MM.1S (cell line): Measurements from ENCODE around the gene AFAP1.

Experiments used
- DNase-seq: peaks from one replicate; pipeline ENCODE4 v3.0.0-alpha.2; 2015
- H2AFZ ChIP-seq: fragments of 300-600 bp; sonication (generic); 2 replicates; pipeline ENCODE4 v1.6.0; 2016; ENCODE audit warnings: antibody characterized with exemption, low read length
- H3F3A ChIP-seq: fragments of 300-600 bp; sonication (generic); 2 replicates; pipeline ENCODE4 v1.6.1; 2016; ENCODE audit warnings: mild to moderate bottlenecking, antibody characterized with exemption, low read length, moderate library complexity, mixed read lengths; ENCODE audit not compliant: insufficient read depth
- H3K27ac ChIP-seq: fragments of 300-600 bp; sonication (generic); 2 replicates; pipeline ENCODE4 v1.5.1; 2016; ENCODE audit warnings: mild to moderate bottlenecking, low read length
- H3K27me3 ChIP-seq: fragments of 300-600 bp; sonication (generic); replicated peaks from 2 replicates; pipeline ENCODE4 v1.6.0; 2016; ENCODE audit warnings: low read length; ENCODE audit not compliant: insufficient read depth
- H3K36me3 ChIP-seq: fragments of 300-600 bp; sonication (generic); replicated peaks from 2 replicates; pipeline ENCODE4 v1.6.1; 2016; ENCODE audit warnings: mild to moderate bottlenecking, low read length, mixed read lengths; ENCODE audit not compliant: insufficient read depth
- H3K4me1 ChIP-seq: fragments of 300-600 bp; sonication (generic); 2 replicates; pipeline ENCODE4 v1.6.1; 2016; ENCODE audit warnings: low read length, mixed read lengths
- H3K4me2 ChIP-seq: fragments of 300-600 bp; sonication (generic); 2 replicates; pipeline ENCODE4 v1.6.0; 2016; ENCODE audit warnings: low read depth, low read length
- H3K4me3 ChIP-seq: fragments of 300-600 bp; sonication (generic); 2 replicates; pipeline ENCODE4 v1.5.1; 2016; ENCODE audit warnings: low read length, mixed read lengths
- H3K79me2 ChIP-seq: fragments of 300-600 bp; sonication (generic); 2 replicates; pipeline ENCODE4 v1.6.1; 2016; ENCODE audit warnings: mixed run types, low read length, mixed read lengths
- H3K9ac ChIP-seq: fragments of 300-600 bp; sonication (generic); 2 replicates; pipeline ENCODE4 v1.6.1; 2016; ENCODE audit warnings: low read length, mixed read lengths
- H3K9me2 ChIP-seq: fragments of 300-600 bp; sonication (generic); replicated peaks from 2 replicates; pipeline ENCODE4 v1.6.1; 2016; ENCODE audit warnings: mild to moderate bottlenecking, low read length, mixed read lengths; ENCODE audit not compliant: insufficient read depth
- H3K9me3 ChIP-seq: fragments of 300-600 bp; sonication (generic); replicated peaks from 2 replicates; pipeline ENCODE4 v1.6.1; 2016; ENCODE audit warnings: mild to moderate bottlenecking, low read length, mixed read lengths; ENCODE audit not compliant: insufficient read depth
- H4K20me1 ChIP-seq: fragments of 300-600 bp; sonication (generic); 2 replicates; pipeline ENCODE4 v1.6.1; 2016; ENCODE audit warnings: mild to moderate bottlenecking, low read length, moderate library complexity, mixed read lengths; ENCODE audit not compliant: insufficient read depth
- CTCF ChIP-seq: fragments of 300-600 bp; sonication (generic); IDR thresholded peaks from 2 replicates; pipeline ENCODE4 v1.5.1; 2016; ENCODE audit warnings: antibody characterized with exemption, low read length, mixed read lengths
- EZH2 ChIP-seq: fragments of 300-600 bp; sonication (generic); optimal IDR thresholded peaks from 2 replicates; pipeline ENCODE3; 2017; ENCODE audit warnings: low read depth, mild to moderate bottlenecking, antibody characterized with exemption, low read length, mixed read lengths
- EZH2phosphoT487 ChIP-seq: fragments of 300-600 bp; sonication (generic); IDR thresholded peaks from 2 replicates; pipeline ENCODE4 v1.6.1; 2018; ENCODE audit warnings: antibody characterized with exemption, low read length

The AFAP1 gene

GRCh38 chr4:7850489-7850888 is 89.2 kb downstream of the AFAP1 start:
- no peak for TF ChIP-seq EZH2phosphoT487
- no peak for TF ChIP-seq EZH2
- TF ChIP-seq CTCF = peak; percentile 31

GRCh38 chr4:7847206-7847605 is 92.5 kb downstream of the AFAP1 start:
- Histone ChIP-seq H2AFZ (no peak overlapping the region), H3K27ac (no peak overlapping the region), H3K9ac (no peak overlapping the region), H3K36me3 (no peaks in the 10 kb centered on the region), H3K4me2 (no peak overlapping the region), H3K4me3 (no peak overlapping the region), H3K4me1 (no peaks in the 10 kb centered on the region), H4K20me1 (no peaks in the 10 kb centered on the region), H3K9me2 (no peaks in the 10 kb centered on the region), H3K27me3 (peaks cover 89% of the 10 kb centered on the region), H3F3A (no peaks in the 10 kb centered on the region), H3K9me3 (no peaks in the 10 kb centered on the region), H3K79me2 (no peaks in the 10 kb centered on the region)
- TF ChIP-seq CTCF = no peak
- TF ChIP-seq EZH2 = no peak
- no peak for TF ChIP-seq EZH2phosphoT487
- DNase-seq = no peak

More at GRCh38 chr4:7850489-7850888, 89.2 kb downstream of the AFAP1 start:
- H3K9me3 ChIP-seq = no peaks in the 10 kb centered on the region
- no peaks in the 10 kb centered on the region for H3K36me3 ChIP-seq
- peak overlapping the region; percentile 17; the same call in 1 of the 2 replicates for H2AFZ ChIP-seq
- H3K9me2 ChIP-seq = no peaks in the 10 kb centered on the region
- H3K4me3 ChIP-seq = peak overlapping the region; percentile 7; the same call in 1 of the 2 replicates
- no peaks in the 10 kb centered on the region for H3F3A ChIP-seq
- H4K20me1 ChIP-seq = no peaks in the 10 kb centered on the region
- DNase-seq = no peak
- no peak overlapping the region for H3K27ac ChIP-seq
- H3K79me2 ChIP-seq = no peaks in the 10 kb centered on the region
- peak overlapping the region; percentile 58; the same call in 1 of the 2 replicates for H3K4me2 ChIP-seq
- no peak overlapping the region for H3K9ac ChIP-seq
- H3K4me1 ChIP-seq = no peaks in the 10 kb centered on the region
- H3K27me3 ChIP-seq = peaks cover 90% of the 10 kb centered on the region

- H3K9me3 ChIP-seq = no peaks in the 10 kb centered on the region
- H3F3A ChIP-seq = no peaks in the 10 kb centered on the region
- TF ChIP-seq EZH2phosphoT487 (no peak), CTCF (no peak)
- no peak overlapping the region for H3K4me2 ChIP-seq
- no peaks in the 10 kb centered on the region for H3K36me3 ChIP-seq
- H3K27ac ChIP-seq = no peak overlapping the region
- no peak overlapping the region for H3K9ac ChIP-seq
- H3K79me2 ChIP-seq = no peaks in the 10 kb centered on the region
- no peaks in the 10 kb centered on the region for H4K20me1 ChIP-seq
- H2AFZ ChIP-seq = no peak overlapping the region
- H3K9me2 ChIP-seq = no peaks in the 10 kb centered on the region
- H3K4me1 ChIP-seq = no peaks in the 10 kb centered on the region
- no peak for DNase-seq
- peaks cover 90% of the 10 kb centered on the region for H3K27me3 ChIP-seq
- H3K4me3 ChIP-seq = no peak overlapping the region
These were observed 94.0 kb downstream of the AFAP1 start for GRCh38 chr4:7845493-7846128.
